ENCODE data around the gene RYR3.

RYR3 gene

DNA sequence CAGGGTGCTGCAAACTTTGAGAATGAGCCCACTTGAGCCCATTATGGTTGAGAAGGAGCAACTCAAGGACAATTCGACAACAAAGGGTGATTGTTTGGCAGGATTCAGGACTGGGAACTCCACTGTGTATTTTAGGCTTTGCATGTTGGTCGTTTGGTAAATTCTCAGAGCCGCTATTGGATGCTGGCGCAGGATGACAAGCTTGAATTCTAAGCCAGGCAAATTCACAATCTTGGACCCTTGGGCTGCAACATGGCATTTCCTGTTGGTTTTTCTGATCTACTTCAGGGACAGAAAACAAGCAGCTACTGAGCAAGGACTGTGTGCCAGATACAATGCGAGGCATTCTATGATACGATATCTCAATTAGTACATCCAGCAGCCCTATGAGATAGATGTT lies 82.8 kb downstream of the RYR3 start:
- DNase-seq = no peak

DNA sequence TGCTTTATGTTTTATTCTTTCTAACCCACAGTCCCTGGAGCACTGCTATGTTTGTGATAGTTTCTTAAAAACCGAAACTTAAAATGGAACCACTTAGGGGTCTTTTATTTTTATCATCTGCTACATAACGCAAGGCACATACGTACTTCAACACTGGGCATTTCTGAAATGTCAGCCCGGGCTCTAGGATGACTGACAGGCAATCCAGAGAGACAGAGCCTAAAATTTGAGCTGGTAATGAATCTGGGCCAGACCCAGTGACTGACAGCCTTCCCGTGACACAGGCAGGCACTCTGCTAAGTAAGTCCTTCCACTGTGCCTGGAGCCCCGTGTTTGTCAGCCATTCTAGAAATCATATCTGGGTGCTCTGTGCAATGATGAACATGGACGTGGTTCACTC lies 84.6 kb downstream of the RYR3 start:
- no peak for DNase-seq

DNA sequence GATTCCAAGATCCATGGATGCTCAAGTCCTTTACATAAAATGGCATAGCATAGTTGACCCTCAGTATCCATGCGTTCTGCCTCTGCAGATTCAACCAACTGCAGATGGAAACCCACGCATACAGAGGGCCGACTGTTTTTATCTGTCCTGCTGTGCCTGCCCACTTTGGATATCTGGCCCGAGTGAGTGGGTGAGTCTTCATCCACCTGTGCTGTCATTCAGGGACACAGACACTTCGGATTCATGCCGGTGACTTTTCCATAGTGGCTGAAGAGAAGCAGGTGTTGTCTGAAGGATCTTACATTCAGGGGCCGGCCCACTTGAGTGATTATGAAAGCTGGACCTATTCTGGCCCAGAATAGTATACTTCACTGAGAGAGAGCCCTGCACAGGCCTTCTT lies 85.1 kb downstream of the RYR3 start:
- no peak for DNase-seq

GRCh38 chr15:33396475-33396874 lies 85.7 kb downstream of the RYR3 start:
- no peak for DNase-seq

- no peak for DNase-seq
These were observed 87.8 kb downstream of the RYR3 start for GRCh38 chr15:33398555-33398954.

- DNase-seq = no peak
These were observed 90.2 kb downstream of the RYR3 start for GRCh38 chr15:33400941-33401340.

DNA sequence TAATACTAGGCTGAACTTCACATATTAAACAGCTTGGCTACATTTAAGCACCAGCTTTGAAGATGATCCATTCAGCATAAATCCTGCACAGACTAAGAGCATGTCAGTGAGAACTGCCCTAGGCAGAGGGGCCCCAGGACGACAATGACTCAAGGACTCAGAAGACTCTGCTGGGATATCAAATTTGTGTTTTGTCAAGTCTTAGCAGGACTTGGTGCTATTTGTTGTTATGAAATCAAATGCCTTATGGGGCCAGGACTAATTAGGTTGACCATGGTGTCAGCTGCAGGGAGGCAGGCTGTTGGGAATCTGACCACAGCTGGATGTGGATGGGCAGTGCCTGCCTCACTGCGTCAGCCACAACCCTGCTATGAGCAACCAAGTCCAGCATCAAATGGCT lies 91.8 kb downstream of the RYR3 start:
- no peak for DNase-seq

DNA sequence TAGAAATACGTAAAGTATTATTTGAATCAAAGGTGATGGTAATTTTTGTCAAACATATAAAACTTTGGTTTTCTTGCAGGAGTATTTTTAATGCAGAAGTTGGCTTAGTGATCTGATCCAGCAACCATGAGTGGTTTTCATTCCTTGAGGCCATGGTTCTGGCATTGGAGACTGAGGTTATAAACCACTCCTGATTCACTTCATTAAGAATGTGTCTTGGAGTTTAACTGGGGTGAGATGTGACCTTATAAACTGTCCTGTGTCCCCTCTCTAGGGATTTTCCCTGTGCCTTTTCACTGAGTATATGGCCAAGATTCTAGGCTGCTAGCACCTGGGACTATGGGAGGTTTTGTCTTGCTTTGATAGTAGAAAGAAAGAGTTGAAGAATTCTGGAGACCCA lies 94.3 kb downstream of the RYR3 start:
- DNase-seq = no peak

GRCh38 chr15:33411596-33412540 lies 101.1 kb downstream of the RYR3 start:
- no peak for DNase-seq

GRCh38 chr15:33419701-33420100 lies 108.9 kb downstream of the RYR3 start:
- peak in 1 of 2 donors; percentile 48 for DNase-seq

DNA sequence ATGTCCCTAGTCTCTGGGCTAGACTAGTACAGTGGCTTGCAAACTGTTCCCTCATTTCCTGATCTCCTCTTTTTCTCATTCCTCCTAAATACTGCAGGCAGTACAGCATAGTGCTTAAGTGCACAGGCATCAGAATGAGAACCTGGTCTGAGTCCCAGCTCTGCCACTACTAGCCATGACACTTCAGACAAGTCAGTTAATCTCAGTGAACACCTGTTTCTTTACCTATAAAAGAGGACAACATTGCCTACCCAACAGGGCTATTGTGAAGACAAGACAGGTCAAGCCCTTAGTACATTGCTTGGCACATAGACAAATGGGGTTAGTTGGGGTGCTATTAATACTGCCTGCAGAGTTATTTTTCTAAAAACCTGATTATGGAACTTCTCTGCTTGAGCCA lies 113.3 kb downstream of the RYR3 start:
- DNase-seq = no peak

DNA sequence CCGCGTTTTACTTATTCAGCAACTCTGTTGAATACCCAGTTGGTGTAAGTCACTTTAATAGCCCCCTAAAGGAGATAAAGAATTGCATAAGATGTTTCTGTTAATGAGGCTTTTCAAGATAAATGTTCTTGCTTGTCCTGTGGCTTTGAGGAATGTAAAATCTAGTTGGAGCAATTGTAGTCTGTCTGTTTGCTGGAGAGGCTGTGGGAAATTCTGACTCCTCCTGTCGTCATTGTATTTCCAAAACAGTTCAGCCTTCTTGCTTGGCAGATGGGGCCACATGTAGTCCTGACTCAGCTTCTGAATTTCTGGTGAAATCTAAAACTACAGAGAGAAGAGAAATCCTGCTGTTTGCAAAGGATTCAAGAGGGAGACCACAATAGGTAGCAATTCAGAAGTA lies 114.4 kb downstream of the RYR3 start:
- DNase-seq = peak in 1 of 2 donors; percentile 19

DNA sequence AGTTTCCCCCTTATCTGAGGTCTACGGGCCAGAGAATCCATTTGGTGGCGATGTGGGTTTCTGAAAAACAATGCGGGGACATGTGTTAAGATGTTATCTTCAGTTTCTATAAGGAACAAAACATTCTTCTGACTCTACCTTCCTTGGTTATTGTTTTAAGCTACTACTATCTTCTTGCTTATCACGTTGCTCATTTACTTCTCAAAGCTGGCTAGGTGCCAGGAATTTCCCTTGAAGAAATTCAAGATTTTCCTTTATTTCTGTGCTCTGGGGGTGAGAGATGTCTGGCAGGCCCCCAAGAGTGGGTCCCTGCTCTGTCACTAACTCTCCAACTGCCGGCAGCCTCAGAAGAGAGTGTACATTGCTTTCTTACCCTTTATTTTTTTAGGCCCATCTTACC lies 119.8 kb downstream of the RYR3 start:
- DNase-seq = no peak

DNA sequence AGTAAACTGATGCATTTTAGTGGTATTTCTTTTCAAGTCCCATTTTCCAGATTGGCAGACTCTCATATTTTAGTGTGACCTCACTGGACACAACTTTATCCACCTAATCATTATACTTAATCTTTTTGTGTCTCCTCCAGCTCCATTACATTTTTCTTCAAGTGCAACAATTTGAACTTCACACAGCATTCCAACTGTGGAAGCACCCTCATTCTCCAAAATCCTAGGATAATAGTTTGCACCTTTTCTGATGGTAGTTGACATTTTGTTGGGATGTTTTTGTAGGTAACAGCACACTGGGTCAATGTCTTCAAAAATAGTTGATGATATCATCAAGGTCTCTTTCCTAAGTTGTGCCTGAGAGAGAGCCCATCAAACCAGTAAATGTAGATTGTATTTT lies 123.1 kb downstream of the RYR3 start:
- no peak for DNase-seq

GRCh38 chr15:33438396-33438795 lies 127.6 kb downstream of the RYR3 start:
- DNase-seq = no peak

GRCh38 chr15:33440900-33441299 lies 130.1 kb downstream of the RYR3 start:
- no peak for DNase-seq

DNA sequence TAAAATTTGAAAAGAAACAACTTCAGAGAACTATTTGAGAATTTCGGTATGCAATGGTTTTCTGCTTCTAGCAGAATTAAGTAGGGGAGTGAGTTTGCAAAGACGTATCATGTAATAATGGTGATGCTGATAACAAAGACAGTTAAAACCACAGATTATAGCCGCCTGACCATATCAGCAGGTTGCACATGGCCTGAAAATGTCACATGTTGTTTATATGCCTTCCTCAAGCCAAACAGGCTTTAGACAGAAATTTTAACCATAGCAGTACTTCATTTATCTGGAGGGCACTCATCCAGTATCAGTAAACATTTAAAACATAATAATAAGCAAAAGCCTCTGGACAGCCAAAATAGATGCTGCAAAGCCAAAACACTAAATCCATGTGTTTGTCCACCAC lies 131.7 kb downstream of the RYR3 start:
- DNase-seq = no peak

DNA sequence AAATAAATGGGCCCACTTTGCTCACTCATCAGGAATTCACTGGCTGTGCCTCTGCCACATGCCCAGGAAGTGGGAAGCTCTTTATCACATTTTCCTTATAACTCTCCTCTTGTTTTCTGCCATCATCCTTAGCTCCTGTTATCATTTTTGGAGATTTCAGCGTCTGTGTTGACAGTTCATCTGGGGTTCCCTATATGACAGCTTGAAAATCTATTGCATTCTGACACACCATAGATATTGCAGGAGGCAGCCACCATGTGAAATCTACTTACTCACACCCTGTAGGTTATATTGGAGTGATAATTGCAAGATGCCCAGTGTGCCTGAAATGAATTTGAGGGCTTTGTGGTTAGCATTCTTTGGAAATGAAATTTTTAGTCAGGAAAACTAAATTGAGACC lies 132.9 kb downstream of the RYR3 start:
- no peak for DNase-seq

DNA sequence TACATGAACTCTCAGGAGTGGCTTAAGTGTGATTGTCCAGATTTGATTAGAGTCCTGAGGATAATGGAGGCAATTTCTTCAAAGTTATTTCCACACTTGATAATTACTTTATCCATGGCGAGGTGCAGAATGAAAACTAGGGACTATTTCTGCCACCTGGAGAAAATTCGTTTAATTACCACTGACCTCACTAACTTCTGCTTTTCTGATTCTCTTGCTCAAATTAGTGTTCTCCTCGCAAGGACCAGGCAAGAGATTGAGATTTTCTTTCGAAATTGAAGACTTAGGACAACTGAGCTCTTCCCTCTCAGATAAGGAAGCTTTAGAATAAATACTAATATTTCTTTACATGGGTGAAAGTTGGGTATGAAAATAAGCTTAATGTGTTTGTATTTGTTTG lies 135.2 kb downstream of the RYR3 start:
- no peak for DNase-seq

GRCh38 chr15:33448151-33448550 lies 137.4 kb downstream of the RYR3 start:
- no peak for DNase-seq

DNA sequence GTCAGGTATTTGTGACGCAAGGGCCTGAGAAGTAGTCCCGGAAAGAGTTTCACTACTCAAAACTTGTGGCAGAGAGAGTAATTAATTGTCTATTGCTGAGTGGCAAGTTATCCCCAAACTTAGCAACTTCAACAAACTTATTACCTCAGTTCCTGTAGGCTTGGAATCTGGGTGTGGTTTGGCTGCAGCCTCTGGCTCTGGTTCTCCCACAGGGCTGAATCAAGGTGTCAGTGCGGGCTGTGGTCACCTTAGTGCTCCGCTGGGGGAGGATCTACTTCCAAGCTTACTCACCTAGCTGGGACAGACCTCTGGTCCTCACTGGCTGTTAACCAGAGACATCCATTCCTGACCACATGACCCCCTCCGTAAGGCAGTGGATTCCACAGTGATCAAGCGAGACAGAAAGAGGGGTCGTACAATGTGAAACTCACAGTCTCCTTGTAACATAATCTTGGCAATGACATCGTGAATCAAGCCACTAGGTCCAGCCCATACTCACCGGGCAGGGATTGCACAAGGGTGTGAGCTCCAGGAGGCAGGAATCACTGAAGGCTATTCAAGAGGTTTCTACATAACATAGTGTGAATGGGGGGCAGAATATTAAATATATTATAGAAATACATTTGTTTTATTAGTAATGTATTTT lies 138.3 kb downstream of the RYR3 start:
- DNase-seq = no peak

GRCh38 chr15:33449810-33450209 lies 139.0 kb downstream of the RYR3 start:
- DNase-seq = no peak

DNA sequence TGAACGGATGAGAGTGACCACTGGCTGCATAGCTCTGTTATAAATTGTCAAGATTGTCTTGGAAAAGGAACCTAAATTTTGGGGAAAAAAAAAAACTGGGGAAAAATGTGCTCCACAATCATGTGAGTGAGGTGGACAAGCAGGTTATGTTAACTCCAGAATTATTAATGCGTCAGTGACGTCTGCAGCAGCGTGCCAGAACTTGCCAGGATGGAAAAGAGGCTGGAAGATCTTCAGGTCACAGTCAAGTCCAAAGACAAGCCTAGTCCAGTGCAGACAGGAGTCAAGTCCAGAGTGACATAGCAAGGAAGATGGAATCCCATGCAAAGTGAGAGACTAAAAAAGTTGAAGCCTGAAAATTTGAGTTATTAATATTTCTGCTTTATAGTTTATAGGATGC lies 140.6 kb downstream of the RYR3 start:
- DNase-seq = no peak

- DNase-seq = no peak
These were observed 143.0 kb downstream of the RYR3 start for GRCh38 chr15:33453761-33454160.
